HEK293T (cell line): ENCODE results near the gene ESRRG.

Source experiments
- CTCF ChIA-PET: fragments of 350-600 bp; formaldehyde crosslinking; extraction: SDS; loops from one replicate; lab custom pipeline; 2021; ENCODE audit warnings: antibody characterized with exemption, inconsistent platforms; lab: Yijun Ruan, JAX
- POLR2A ChIA-PET: fragments of 350-600 bp; formaldehyde crosslinking; extraction: SDS; loops from one replicate; lab custom pipeline; 2020; ENCODE audit warnings: antibody characterized with exemption, inconsistent platforms; lab: Yijun Ruan, JAX
- DNase-seq: peaks from one replicate; pipeline ENCODE4 v3.0.0; 2012; ENCODE audit warnings: mixed read lengths; ENCODE audit errors: extremely low spot score
- ARNT ChIP-seq: fragments of 450-650 bp; IDR thresholded peaks from 2 replicates; pipeline ENCODE4 v1.6.1; 2017; ENCODE audit warnings: mild to moderate bottlenecking
- BHLHE40 ChIP-seq: fragments of 450-650 bp; IDR thresholded peaks from 2 replicates; pipeline ENCODE4 v1.6.1; 2016; ENCODE audit warnings: mild to moderate bottlenecking, moderate library complexity, borderline replicate concordance
- CTBP1 ChIP-seq: fragments of 450-650 bp; IDR thresholded peaks from 2 replicates; pipeline ENCODE4 v1.6.1; 2016; ENCODE audit warnings: borderline replicate concordance
- ELF4 ChIP-seq: fragments of 450-650 bp; IDR thresholded peaks from 2 replicates; pipeline ENCODE4 v1.6.1; 2017; ENCODE audit warnings: antibody characterized with exemption
- FOXA1 ChIP-seq: fragments of 450-650 bp; IDR thresholded peaks from 2 replicates; pipeline ENCODE4 v1.6.1; 2016; ENCODE audit warnings: mild to moderate bottlenecking
- FOXK2 ChIP-seq: fragments of 450-650 bp; IDR thresholded peaks from 2 replicates; pipeline ENCODE4 v1.6.1; 2016; ENCODE audit warnings: mild to moderate bottlenecking
- FOXM1 ChIP-seq: fragments of 450-650 bp; IDR thresholded peaks from 2 replicates; pipeline ENCODE4 v1.6.1; 2017; ENCODE audit warnings: mild to moderate bottlenecking, borderline replicate concordance
- HDGF ChIP-seq: fragments of 450-650 bp; IDR thresholded peaks from 2 replicates; pipeline ENCODE4 v1.6.1; 2017; ENCODE audit warnings: antibody characterized with exemption, borderline replicate concordance
- L3MBTL2 ChIP-seq: fragments of 450-650 bp; conservative IDR thresholded peaks from 2 replicates; pipeline ENCODE4 v1.6.1; 2016; ENCODE audit warnings: mild to moderate bottlenecking
- LEF1 ChIP-seq: fragments of 450-650 bp; IDR thresholded peaks from 2 replicates; pipeline ENCODE4 v1.6.1; 2017; ENCODE audit warnings: mild to moderate bottlenecking, borderline replicate concordance
- NFRKB ChIP-seq: fragments of 450-650 bp; IDR thresholded peaks from 2 replicates; pipeline ENCODE4 v1.6.1; 2016; ENCODE audit warnings: mild to moderate bottlenecking, moderate library complexity
- PKNOX1 ChIP-seq: fragments of 450-650 bp; IDR thresholded peaks from 2 replicates; pipeline ENCODE4 v1.6.1; 2016
- SP1 ChIP-seq: fragments of 450-650 bp; IDR thresholded peaks from 2 replicates; pipeline ENCODE4 v1.6.1; 2017
- SUZ12 ChIP-seq: fragments of 450-650 bp; IDR thresholded peaks from 2 replicates; pipeline ENCODE4 v1.6.1; 2016; ENCODE audit warnings: mild to moderate bottlenecking
- TARDBP ChIP-seq: fragments of 450-650 bp; IDR thresholded peaks from 2 replicates; pipeline ENCODE4 v1.6.1; 2016
- ZNF384 ChIP-seq: fragments of 450-650 bp; IDR thresholded peaks from 2 replicates; pipeline ENCODE4 v1.6.1; 2016

ESRRG gene

DNA sequence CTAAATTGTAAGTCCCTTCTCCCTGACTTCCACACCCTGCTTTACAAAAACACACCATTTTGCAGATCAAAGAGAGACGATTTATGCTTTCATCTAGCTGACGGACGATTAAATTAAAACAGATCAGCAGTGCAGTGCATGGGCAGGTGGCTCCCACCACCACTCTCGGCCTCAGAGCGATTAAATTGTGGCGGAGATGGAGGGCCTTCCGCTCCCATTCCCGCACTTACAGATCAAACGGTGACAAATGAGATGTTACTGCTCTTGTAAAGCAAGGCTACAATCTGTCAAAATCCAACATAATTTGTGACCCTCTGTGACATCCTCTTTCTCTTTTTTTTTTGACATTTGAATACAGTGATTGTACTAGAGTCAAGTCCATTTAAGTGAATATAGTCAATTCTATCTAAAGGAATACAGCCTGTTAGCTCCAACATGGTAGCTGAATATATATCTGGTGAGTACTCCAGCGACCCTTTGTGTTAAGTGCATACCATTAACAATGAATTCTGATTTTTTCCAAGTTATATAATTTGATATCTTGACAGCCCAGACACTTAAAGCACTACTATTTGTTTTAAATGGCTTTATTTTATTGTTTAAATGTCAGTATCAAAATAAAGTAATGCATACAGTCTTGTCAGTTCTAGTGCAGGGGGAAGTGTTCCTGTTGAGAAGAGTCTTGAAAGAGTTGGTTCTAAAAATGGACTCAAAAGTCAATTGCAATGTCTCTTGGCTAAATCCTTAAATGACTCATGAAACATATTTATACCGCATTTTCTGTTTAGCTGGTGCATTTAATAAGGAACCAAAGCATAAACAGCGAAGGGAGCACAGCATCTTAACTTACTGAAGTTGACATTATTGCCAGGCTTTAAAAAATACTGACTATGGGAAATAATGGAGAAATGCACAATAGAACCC lies 109.0 kb downstream of the ESRRG start:
- DNase-seq: no peak
- POLR2A ChIA-PET: no interaction called here
- TF ChIP-seq ARNT (no peak), L3MBTL2 (no peak), TARDBP (no peak), NFRKB (no peak), HDGF (no peak), SUZ12 (no peak), BHLHE40 (no peak), ZNF384 (no peak)
- CTCF ChIA-PET: no interaction called here

DNA sequence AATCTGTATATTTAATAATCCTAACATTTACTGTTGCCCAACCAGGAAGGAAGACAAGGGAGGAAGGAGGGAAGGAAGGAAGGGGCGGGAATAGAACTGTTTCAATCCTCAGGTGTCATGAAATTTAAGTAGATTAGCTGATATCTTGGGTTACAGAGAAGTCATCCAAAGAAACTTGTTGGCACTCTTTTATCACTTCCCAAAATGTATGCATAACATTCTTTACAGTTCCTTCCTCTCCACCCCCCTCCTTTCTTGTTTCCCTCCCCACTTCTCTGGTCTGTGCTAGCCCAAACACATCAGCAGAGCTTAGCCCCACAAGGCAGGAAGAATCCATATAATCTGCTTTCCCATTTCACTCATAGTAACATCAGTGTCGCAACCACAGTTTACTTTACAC lies 110.9 kb downstream of the ESRRG start:
- CTCF ChIA-PET: interaction anchor here (0.8 kb wide), 1 partner anchor 11 kb away, joined by 4 read pairs; no protein-coding TSS in a partner anchor
- TF ChIP-seq ELF4 (no peak), SP1 (no peak), TARDBP (no peak), NFRKB (no peak), LEF1 (no peak), CTBP1 (no peak), SUZ12 (no peak), HDGF (no peak), FOXA1 (no peak), L3MBTL2 (no peak), FOXM1 (no peak), ZNF384 (no peak), ARNT (no peak), FOXK2 (no peak), PKNOX1 (no peak), BHLHE40 (no peak)
- no peak for DNase-seq
- POLR2A ChIA-PET: no interaction called here

DNA sequence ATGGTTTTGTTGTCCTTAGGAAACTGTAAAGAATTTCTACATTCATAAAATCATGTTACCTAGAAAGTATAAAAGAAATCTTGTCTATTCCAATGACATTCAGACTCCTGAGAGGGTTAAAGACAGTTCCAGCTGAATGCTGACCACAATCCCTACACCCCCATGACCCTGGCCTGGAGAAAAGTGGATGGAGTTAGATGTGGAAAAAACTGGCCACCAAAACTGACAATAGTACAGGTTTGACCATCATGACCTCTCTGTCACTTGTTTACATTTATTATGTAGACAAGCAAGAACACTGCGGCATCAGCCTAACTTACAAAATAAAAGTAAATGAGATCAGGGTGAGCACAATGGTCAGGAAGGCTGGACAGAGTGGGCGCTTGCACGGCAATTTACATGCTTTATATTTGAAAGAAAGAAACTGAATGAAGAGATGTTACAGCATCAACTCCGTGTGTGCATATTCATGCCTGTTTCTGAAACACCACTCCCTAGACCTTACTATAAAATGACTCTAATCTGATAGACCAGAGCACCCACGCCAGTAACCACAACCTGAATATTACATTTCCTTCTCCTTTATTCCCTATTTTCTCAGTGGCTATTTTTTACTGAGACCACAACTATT lies 116.0 kb downstream of the ESRRG start:
- no peak for DNase-seq
- CTCF ChIA-PET: no interaction called here
- TF ChIP-seq BHLHE40 (no peak), LEF1 (no peak), ELF4 (no peak), NFRKB (no peak), TARDBP (no peak), FOXK2 (no peak), FOXM1 (no peak), L3MBTL2 (no peak), CTBP1 (no peak), HDGF (no peak), ZNF384 (no peak), PKNOX1 (no peak)
- POLR2A ChIA-PET: no interaction called here

- POLR2A ChIA-PET: no interaction called here
- CTCF ChIA-PET: no interaction called here
- no peak for DNase-seq
- TF ChIP-seq TARDBP: no peak
- TF ChIP-seq FOXK2: no peak
Observed at GRCh38 chr1:216606047-216606637, 117.1 kb downstream of the ESRRG start.

DNA sequence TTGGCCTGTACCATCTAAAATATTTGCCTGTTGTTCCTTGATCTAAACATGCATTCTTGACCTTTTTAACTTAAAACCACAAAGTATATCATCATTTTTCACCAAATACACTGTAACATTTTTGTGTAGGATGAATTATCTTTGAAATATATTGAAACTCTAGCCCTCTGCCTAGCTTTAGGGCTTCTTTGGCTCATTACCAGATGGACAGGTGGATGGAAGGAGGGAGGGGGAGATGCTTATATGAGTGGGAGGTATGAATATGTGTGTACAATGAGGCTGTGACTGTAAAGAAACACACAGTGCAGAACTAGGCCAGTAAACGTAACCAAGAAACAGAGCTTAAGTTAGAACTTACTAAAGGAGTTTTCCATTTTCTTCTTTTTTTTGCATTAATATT lies 118.5 kb downstream of the ESRRG start:
- CTCF ChIA-PET: no interaction called here
- TF ChIP-seq FOXA1 (no peak), NFRKB (no peak), ARNT (no peak), HDGF (no peak)
- POLR2A ChIA-PET: no interaction called here
- DNase-seq: no peak

GRCh38 chr1:216600730-216601609 lies 122.3 kb downstream of the ESRRG start:
- DNase-seq: peak; percentile 73
- TF ChIP-seq FOXA1: no peak
- no peak for TF ChIP-seq BHLHE40
- no peak; the same call in 1 of the 2 replicates for TF ChIP-seq L3MBTL2
- TF ChIP-seq CTBP1: no peak
- no peak for TF ChIP-seq ZNF384
- no peak for TF ChIP-seq SUZ12
- TF ChIP-seq SP1: no peak
- TF ChIP-seq HDGF: no peak
- TF ChIP-seq TARDBP: no peak
- no peak for TF ChIP-seq ELF4
- TF ChIP-seq ARNT: no peak
- no peak for TF ChIP-seq NFRKB
- TF ChIP-seq LEF1: no peak
- TF ChIP-seq FOXK2: no peak
- no peak for TF ChIP-seq PKNOX1
- TF ChIP-seq FOXM1: no peak
- CTCF ChIA-PET: interaction anchor here (1.0 to 1.2 kb wide), 3 partner anchors 9 to 290 kb away, joined by 4 to 5 read pairs (median 4); no protein-coding TSS in a partner anchor
- POLR2A ChIA-PET: interaction anchor here (1.0 to 1.1 kb wide), 3 partner anchors 9 to 232 kb away, joined by 3 to 4 read pairs (median 4); partner anchors contain the start of gene ESRRG
